Neural cell (in vitro differentiated cells): ENCODE results near the gene UNCX. TPM values are rescaled to one million over a fixed set of nuclear protein-coding genes. Genes with fewer than 3 reads are reported as not detected.

ENCODE experiments used
- H2AFZ ChIP-seq: fragments of 200-600, 300-800 bp; sonication (generic), shearing (Covaris generic); 2 replicates; pipeline ENCODE4 v1.6.0; 2014; ENCODE audit warnings: low read depth, mild to moderate bottlenecking, antibody characterized with exemption, low read length, moderate library complexity
- H3F3A ChIP-seq: fragments of 200-600 bp; shearing (Covaris generic); 2 replicates; pipeline ENCODE4 v1.6.1; 2016; ENCODE audit warnings: mild to moderate bottlenecking, moderate library complexity, mixed read lengths, antibody characterized with exemption, low read length; ENCODE audit not compliant: insufficient read depth, poor library complexity, severe bottlenecking
- H3K27ac ChIP-seq: fragments of 200-600, 300-800 bp; sonication (generic), shearing (Covaris generic); 2 replicates; pipeline ENCODE4 v1.5.1; 2014; ENCODE audit warnings: mild to moderate bottlenecking, low read length, moderate library complexity
- H3K27me3 ChIP-seq: fragments of 300-800, 200-600 bp; sonication (generic), shearing (Covaris generic); 2 replicates; pipeline ENCODE4 v1.6.0; 2014; ENCODE audit warnings: mild to moderate bottlenecking, low read depth, low read length, moderate library complexity; ENCODE audit not compliant: insufficient read depth
- H3K36me3 ChIP-seq: fragments of 300-800, 200-600 bp; sonication (generic), shearing (Covaris generic); 2 replicates; pipeline ENCODE4 v1.5.1; 2014; ENCODE audit warnings: mild to moderate bottlenecking, antibody characterized with exemption, low read length, moderate library complexity; ENCODE audit not compliant: insufficient read depth
- H3K4me2 ChIP-seq: fragments of 300-800, 200-600 bp; sonication (generic), shearing (Covaris generic); 2 replicates; pipeline ENCODE4 v1.6.0; 2014; ENCODE audit warnings: mild to moderate bottlenecking, low read length
- H3K4me3 ChIP-seq: fragments of 300-800, 200-600 bp; sonication (generic), shearing (Covaris generic); 2 replicates; pipeline ENCODE4 v1.5.1; 2014; ENCODE audit warnings: mild to moderate bottlenecking, low read length, moderate library complexity
- H3K79me2 ChIP-seq: fragments of 200-600 bp; shearing (Covaris generic); replicated peaks from 2 replicates; pipeline ENCODE4 v1.6.0; 2014; ENCODE audit warnings: mild to moderate bottlenecking, low read length, moderate library complexity; ENCODE audit not compliant: insufficient read depth
- H3K9ac ChIP-seq: fragments of 300-800, 200-600 bp; sonication (generic), shearing (Covaris generic); 2 replicates; pipeline ENCODE4 v1.6.1; 2016; ENCODE audit warnings: mild to moderate bottlenecking, low read length, mixed read lengths
- H3K9me2 ChIP-seq: fragments of 200-600 bp; shearing (Covaris generic); 2 replicates; pipeline ENCODE4 v1.6.1; 2016; ENCODE audit warnings: mild to moderate bottlenecking, low read length, mixed read lengths; ENCODE audit not compliant: insufficient read depth
- H3K9me3 ChIP-seq: fragments of 200-600, 300-800 bp; sonication (generic), shearing (Covaris generic); 2 replicates; pipeline ENCODE4 v1.6.1; 2016; ENCODE audit warnings: mild to moderate bottlenecking, mixed run types, low read length, moderate library complexity, mixed read lengths
- H4K20me1 ChIP-seq: fragments of 200-600 bp; shearing (Covaris generic); 2 replicates; pipeline ENCODE4 v1.6.1; 2016; ENCODE audit warnings: mild to moderate bottlenecking, mixed run types; ENCODE audit not compliant: insufficient read depth
- EP300 ChIP-seq: fragments of 450-650 bp; conservative IDR thresholded peaks from 2 replicates; pipeline ENCODE4 v1.6.1; 2014; ENCODE audit warnings: antibody characterized with exemption, mild to moderate bottlenecking, moderate library complexity; ENCODE audit not compliant: poor library complexity, severe bottlenecking
- EZH2 ChIP-seq: fragments of 200-600, 300-800 bp; shearing (Covaris generic), sonication (generic); IDR thresholded peaks from 2 replicates; pipeline ENCODE4 v1.6.1; 2014; ENCODE audit warnings: antibody characterized with exemption, low read length, borderline replicate concordance, mild to moderate bottlenecking; ENCODE audit not compliant: insufficient read depth, poor library complexity, severe bottlenecking
- MXI1 ChIP-seq: fragments of 450-650 bp; conservative IDR thresholded peaks from 2 replicates; pipeline ENCODE4 v1.6.1; 2014; ENCODE audit warnings: antibody characterized with exemption, mild to moderate bottlenecking; ENCODE audit not compliant: poor library complexity, severe bottlenecking
- POLR2AphosphoS5 ChIP-seq: IDR thresholded peaks from 2 replicates; pipeline ENCODE4 v1.6.1; 2012
- RAD21 ChIP-seq: fragments of 450-650 bp; conservative IDR thresholded peaks from 2 replicates; pipeline ENCODE4 v1.6.1; 2014; ENCODE audit warnings: antibody characterized with exemption, mild to moderate bottlenecking, moderate library complexity
- SMC3 ChIP-seq: fragments of 450-650 bp; conservative IDR thresholded peaks from 2 replicates; pipeline ENCODE4 v1.6.1; 2014; ENCODE audit warnings: antibody characterized with exemption, mild to moderate bottlenecking, moderate library complexity; ENCODE audit not compliant: poor library complexity
- TAF1 ChIP-seq: IDR thresholded peaks from 2 replicates; pipeline ENCODE4 v1.6.1; 2012; ENCODE audit warnings: low read depth
- polyA plus RNA-seq: library from polyadenylated mRNA; depleted of rRNA; stranded (reverse); fragments of >200 nt; gene quantifications from 2 replicates; pipeline ENCODE4 v1.2.3, GENCODE V29; 2014
- TF ChIP-seq, protein P1 (sequence below): IDR thresholded peaks from 2 replicates; pipeline ENCODE4 v1.6.1; 2012; ENCODE audit warnings: borderline replicate concordance
- TF ChIP-seq, protein P2 (sequence below): fragments of 450-650 bp; IDR thresholded peaks from 2 replicates; pipeline ENCODE4 v1.5.1; 2014; ENCODE audit warnings: antibody characterized with exemption, mild to moderate bottlenecking, moderate library complexity; ENCODE audit not compliant: poor library complexity, severe bottlenecking

Gene UNCX
- polyA plus RNA-seq, 1 donor from 2014 or later: 1.6 TPM

DNA sequence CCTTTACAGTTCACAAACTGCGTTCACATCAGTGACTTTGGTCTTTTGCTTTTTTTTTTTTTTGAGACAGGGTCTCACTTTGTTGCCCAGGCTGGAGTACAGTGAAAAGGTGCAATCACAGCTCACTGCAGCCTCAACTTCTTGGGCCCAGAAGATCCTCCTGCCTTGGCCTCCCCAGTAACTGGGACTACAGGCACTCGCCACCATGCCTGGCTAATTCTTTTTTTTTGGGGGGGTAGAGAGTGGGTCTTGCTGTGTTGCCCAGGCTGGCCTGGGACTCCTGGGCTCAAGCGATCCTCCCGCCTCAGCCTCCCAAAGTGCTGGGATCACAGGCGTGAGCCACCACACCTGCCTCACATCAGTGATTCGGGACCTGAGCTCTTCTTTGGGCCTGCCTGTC, 35.7 kb upstream of the UNCX start:
- Histone ChIP-seq H3K4me3 (no peak overlapping the region), H3K9me3 (no peaks in the 10 kb centered on the region), H3K4me2 (no peak overlapping the region), H3K79me2 (no peaks in the 10 kb centered on the region), H3K27ac (no peak overlapping the region), H3F3A (no peaks in the 10 kb centered on the region), H3K9me2 (no peaks in the 10 kb centered on the region), H4K20me1 (no peaks in the 10 kb centered on the region), H2AFZ (no peak overlapping the region), H3K27me3 (no peaks in the 10 kb centered on the region), H3K9ac (no peak overlapping the region), H3K36me3 (no peaks in the 10 kb centered on the region)
- TF ChIP-seq MXI1 (no peak), SMC3 (no peak), EP300 (no peak), POLR2AphosphoS5 (no peak), EZH2 (no peak), TAF1 (no peak), RAD21 (no peak)
- TF ChIP-seq, protein P1, sequence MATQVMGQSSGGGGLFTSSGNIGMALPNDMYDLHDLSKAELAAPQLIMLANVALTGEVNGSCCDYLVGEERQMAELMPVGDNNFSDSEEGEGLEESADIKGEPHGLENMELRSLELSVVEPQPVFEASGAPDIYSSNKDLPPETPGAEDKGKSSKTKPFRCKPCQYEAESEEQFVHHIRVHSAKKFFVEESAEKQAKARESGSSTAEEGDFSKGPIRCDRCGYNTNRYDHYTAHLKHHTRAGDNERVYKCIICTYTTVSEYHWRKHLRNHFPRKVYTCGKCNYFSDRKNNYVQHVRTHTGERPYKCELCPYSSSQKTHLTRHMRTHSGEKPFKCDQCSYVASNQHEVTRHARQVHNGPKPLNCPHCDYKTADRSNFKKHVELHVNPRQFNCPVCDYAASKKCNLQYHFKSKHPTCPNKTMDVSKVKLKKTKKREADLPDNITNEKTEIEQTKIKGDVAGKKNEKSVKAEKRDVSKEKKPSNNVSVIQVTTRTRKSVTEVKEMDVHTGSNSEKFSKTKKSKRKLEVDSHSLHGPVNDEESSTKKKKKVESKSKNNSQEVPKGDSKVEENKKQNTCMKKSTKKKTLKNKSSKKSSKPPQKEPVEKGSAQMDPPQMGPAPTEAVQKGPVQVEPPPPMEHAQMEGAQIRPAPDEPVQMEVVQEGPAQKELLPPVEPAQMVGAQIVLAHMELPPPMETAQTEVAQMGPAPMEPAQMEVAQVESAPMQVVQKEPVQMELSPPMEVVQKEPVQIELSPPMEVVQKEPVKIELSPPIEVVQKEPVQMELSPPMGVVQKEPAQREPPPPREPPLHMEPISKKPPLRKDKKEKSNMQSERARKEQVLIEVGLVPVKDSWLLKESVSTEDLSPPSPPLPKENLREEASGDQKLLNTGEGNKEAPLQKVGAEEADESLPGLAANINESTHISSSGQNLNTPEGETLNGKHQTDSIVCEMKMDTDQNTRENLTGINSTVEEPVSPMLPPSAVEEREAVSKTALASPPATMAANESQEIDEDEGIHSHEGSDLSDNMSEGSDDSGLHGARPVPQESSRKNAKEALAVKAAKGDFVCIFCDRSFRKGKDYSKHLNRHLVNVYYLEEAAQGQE: no peak
- TF ChIP-seq, protein P2, sequence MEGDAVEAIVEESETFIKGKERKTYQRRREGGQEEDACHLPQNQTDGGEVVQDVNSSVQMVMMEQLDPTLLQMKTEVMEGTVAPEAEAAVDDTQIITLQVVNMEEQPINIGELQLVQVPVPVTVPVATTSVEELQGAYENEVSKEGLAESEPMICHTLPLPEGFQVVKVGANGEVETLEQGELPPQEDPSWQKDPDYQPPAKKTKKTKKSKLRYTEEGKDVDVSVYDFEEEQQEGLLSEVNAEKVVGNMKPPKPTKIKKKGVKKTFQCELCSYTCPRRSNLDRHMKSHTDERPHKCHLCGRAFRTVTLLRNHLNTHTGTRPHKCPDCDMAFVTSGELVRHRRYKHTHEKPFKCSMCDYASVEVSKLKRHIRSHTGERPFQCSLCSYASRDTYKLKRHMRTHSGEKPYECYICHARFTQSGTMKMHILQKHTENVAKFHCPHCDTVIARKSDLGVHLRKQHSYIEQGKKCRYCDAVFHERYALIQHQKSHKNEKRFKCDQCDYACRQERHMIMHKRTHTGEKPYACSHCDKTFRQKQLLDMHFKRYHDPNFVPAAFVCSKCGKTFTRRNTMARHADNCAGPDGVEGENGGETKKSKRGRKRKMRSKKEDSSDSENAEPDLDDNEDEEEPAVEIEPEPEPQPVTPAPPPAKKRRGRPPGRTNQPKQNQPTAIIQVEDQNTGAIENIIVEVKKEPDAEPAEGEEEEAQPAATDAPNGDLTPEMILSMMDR: no peak

DNA sequence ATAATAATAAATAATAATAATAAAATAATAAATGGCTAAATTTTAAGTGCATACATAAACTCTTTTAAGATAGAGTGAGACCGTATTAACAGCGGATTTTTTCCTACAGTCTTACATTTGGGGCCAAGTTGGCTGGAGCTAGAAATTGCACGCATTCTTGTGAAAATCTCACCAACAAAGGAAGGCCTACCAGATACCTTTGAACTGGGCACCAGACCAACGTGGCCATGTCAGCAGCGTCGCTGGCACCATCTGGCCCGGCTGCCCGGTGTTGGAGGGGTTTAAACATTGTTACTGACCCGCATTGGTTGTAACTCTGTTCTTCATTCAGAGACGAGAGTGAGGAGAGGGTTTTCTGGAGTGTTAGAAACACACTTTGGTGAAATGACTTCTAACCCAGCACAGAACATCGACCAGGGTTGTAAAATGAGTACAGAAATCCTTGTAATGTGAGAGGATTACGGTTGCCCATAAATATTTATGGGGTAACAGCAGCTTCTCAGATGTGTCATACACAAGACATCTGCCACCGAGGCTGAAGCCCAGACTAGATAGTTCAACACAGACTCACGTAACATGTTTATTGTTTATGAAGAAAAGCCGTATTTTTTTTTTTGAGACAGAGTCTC, 34.6 kb upstream of the UNCX start:
- Histone ChIP-seq H3K36me3 (no peaks in the 10 kb centered on the region), H3K9ac (no peak overlapping the region), H3K9me3 (no peaks in the 10 kb centered on the region), H4K20me1 (no peaks in the 10 kb centered on the region), H3K9me2 (no peaks in the 10 kb centered on the region), H3K4me2 (no peak overlapping the region), H3K27ac (no peak overlapping the region), H3F3A (no peaks in the 10 kb centered on the region), H3K4me3 (no peak overlapping the region), H3K79me2 (no peaks in the 10 kb centered on the region), H3K27me3 (no peaks in the 10 kb centered on the region), H2AFZ (no peak overlapping the region)
- TF ChIP-seq POLR2AphosphoS5 (no peak), EZH2 (no peak), TAF1 (no peak), RAD21 (no peak), EP300 (no peak), SMC3 (no peak)
- TF ChIP-seq, protein P2: no peak
- TF ChIP-seq, protein P1: no peak
